Stimulated activated CD4-positive, alpha-beta T cell treated with anti-CD3 and anti-CD28 coated beads, Interleukin-4, amount 100 ng/mL, for 1 hour (primary cell): ENCODE measurements around the gene STK32B.

Experiments used
- DNase-seq: peaks from one replicate; pipeline ENCODE4 v3.0.0-alpha.2; 2020

STK32B gene

GRCh38 chr4:5371415-5372190 lies 320.3 kb downstream of the STK32B start:
- no peak for DNase-seq

DNA sequence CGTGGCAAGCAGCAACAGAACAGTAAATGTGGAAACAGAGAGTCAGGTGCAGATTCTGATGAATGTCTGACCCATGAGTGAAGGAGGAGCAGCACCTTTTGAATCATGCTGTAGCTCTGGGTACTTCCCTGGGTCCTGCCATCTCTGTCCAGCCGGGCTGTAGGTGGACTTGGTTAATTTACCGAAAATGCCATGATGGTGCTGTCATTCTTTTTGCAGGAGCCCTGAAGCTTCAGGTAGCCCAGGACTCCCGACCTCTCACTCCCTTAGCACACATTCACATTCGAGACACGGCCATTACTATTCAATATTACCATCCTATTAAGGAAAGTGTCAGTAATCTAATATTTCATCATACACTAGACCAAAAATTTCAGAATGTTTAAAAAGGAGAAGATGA lies 320.9 kb downstream of the STK32B start:
- no peak for DNase-seq

DNA sequence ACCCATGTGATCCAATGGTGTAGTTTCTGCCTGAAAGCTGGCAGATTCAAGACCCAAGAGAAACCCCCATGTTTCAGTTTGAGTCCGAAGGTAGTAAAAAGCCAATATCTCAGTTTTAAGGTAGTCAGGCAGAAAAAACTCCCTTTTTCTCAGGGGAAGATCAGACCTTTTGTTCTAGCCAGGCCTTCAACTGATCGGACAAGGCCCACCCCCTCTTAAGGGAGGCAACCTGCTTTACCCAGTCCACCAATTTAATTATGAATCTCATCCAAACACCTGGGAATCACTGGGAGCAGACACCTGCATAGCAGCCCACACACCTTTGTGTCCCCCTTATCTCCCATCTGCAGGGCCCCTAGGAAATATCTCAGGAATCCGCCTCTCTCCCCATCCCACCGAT lies 322.0 kb downstream of the STK32B start:
- no peak for DNase-seq

DNA sequence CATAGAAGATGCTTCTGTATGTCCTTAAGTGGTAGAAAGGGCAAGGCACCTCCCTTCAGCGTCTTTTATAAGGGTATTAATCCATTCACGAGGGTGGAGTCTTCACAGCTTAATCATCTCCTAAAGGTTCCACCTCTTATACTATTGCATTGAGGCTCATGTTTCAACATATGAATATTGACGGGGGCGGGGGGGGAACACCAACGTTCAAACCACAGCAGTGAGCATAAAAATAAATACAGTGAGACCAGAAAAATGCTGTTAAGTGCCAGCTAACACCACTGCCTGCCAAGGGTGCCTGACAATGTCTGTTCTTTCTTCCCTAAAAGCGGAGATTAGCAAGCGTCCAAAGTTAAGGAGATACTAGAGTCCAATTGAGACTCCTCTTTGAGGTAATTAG lies 323.3 kb downstream of the STK32B start:
- no peak for DNase-seq

- no peak for DNase-seq
These were observed 323.7 kb downstream of the STK32B start for GRCh38 chr4:5374994-5375393.

GRCh38 chr4:5376015-5376414 lies 324.7 kb downstream of the STK32B start:
- no peak for DNase-seq

DNA sequence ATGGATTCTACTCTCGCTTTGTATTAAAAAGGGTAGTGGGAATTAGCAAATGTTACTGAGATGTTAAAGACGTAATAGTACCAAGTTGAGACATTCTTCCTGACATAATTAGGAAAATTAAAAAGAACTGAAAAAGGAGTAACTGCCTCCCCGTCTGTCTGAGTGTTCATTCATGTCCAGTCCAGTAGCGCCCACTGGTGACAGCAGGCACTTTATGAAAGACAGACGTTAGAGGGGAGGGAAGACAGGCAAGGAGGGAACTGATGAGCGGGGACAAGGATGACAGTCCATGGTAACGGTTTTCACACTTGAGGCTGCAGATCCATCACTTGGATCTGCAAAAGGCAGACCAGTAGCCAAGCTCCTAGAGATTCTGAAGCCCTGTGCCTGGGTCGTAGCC lies 326.7 kb downstream of the STK32B start:
- no peak for DNase-seq

DNA sequence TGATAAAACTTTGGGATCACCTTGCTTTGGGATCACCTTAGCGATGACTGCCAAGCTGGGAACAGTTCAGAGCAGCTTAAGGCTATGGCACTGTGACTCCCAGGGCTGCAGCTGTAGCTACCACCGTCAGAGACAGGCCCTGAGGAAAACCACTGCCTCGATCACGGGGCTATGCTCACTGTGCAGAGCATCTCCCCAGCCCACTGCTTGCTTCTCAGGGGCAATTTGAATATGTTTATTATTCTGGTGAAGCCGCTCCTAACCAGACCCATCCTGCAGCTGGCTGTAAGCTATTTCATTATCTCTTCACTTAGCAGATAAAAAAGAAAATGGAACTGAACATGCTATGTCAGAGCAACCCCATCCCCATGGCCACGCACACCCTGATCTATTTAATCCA lies 328.6 kb downstream of the STK32B start:
- DNase-seq = no peak

- DNase-seq = no peak
These were observed 330.7 kb downstream of the STK32B start for GRCh38 chr4:5381961-5382441.

DNA sequence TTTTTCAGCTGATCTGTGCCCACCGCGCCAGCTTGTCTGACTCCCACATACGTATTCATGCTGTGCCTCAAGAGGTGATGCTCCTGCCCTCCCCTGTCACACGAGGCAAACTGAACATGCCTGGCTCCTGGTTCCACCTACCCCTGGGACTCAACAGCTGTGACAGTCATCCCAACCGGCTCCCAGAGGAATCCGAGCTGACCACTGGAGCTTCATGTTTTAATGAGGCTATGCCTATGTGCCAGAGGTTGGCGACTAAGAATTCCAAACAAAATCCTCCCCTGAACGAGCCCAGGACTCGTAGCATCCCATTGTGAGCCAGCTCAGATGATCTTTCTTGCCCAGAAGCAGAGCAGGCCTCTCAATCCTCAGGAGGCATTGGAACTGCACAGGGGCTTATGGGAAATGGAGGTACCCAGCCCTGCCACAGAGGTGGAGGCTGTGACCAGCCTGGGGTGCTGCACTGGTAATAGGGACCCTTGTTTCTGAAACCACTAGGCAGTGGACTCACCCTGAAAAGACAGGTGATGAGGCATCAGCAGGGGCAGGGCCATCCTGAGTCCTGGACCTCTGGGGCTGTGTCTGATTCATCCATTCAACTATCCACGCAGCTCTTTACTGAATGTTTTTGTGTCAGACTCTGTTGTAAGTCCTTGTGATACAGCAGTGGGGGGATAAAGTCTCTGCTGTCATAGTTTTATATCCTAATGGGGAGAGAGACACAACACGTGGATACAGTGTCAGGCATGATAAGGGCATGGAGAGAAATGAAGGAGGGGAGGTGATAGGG lies 332.1 kb downstream of the STK32B start:
- DNase-seq = no peak

- DNase-seq = no peak
These were observed 334.5 kb downstream of the STK32B start for GRCh38 chr4:5385741-5386311.

GRCh38 chr4:5386921-5387320 lies 335.6 kb downstream of the STK32B start:
- DNase-seq = no peak

GRCh38 chr4:5387457-5387856 lies 336.2 kb downstream of the STK32B start:
- DNase-seq = no peak

DNA sequence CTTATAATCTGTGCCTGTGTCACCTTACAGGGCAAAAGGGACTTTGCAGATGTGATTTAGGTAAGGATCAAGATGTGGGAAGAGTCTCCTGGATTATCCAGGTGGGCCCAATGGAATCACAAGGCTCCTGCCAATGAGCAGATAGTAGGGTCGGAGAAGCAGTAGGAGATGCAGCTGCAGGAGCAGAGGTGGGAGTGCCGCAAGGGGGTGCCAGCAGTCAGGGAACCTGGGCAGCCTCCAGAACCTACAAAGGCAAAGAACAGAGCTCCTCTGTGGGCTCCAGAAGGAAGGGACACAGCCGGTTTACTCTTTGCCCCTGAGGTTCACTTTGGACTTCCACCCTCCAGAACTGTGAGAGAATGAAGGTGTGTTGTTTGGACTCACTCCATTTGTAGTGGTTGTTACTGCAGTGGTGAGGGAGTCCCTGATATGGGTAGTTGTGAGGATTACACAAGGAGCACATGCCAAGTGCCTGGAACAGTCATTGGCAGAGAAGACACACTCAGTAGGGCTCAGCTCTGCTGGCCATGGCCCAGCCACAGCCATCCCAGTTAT lies 338.6 kb downstream of the STK32B start:
- no peak for DNase-seq

DNA sequence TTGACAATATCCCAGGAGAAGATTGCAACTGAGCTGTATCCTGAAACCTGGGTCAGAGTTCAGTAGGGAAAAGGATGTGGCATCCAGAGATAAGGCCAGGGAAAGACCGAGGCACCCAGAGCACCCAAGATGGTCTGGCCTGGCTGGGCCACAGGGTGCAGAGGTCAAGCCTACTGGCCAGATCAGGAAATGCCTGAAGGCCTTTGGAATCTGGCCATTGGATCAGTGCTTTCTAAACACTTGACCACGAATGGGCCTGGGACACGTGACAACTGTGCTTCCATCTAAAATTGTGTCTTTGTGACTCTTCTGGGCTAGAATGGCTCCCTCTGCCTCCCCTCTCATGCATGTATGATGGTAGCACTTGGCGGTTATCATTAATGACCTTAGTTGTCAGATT lies 340.2 kb downstream of the STK32B start:
- DNase-seq = no peak

DNA sequence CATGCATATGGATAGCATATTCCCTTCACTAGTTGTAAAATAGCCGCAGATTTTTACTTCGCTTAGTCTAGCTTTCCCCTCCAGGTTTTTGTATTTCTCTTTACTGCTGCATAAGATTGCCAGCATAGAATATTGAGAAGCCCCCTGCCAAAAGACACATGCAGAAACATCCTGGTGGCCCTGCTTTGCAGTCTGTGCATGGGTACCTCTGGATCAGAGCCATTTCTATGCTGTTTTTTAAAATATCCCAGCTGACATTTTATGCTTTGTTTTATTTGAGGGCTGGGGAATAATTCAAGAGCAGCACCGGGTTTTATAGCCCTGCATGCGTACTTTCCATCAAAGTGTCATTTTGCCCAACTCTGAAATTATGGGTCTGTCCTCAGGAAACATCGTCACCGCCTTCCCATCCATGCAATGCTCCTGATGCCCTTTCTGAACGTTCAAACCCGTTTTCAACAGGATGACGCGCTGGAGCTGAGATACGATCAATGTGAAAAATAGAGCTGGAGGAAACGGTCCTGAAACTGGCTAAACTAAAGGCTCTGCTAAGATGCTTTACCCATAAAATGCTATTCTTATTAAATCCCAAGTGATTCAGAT lies 342.7 kb downstream of the STK32B start:
- no peak for DNase-seq

- no peak for DNase-seq
These were observed 344.5 kb downstream of the STK32B start for GRCh38 chr4:5395781-5396180.

DNA sequence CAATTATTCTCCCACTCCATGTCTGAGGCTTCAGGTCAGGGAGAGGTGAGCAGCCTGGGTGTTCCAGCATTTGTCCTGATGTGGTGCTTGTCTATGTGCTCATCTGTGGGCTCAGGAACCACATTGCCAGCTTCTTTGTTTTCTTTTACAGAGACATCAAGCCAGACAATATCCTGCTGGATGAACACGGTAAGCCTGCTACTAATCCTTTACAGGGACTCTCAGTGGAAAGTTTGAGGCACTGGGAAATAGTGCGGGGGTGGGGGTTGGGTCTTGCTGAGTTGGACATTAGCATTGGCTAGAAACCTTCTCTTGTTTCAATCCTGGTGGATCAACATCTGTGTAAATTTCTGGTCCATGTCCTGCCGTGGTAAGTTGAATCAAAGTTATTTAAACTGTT lies 346.8 kb downstream of the STK32B start:
- no peak for DNase-seq

GRCh38 chr4:5399124-5399523 lies 347.8 kb downstream of the STK32B start:
- no peak for DNase-seq

GRCh38 chr4:5399790-5400421 lies 348.6 kb downstream of the STK32B start:
- no peak for DNase-seq

DNA sequence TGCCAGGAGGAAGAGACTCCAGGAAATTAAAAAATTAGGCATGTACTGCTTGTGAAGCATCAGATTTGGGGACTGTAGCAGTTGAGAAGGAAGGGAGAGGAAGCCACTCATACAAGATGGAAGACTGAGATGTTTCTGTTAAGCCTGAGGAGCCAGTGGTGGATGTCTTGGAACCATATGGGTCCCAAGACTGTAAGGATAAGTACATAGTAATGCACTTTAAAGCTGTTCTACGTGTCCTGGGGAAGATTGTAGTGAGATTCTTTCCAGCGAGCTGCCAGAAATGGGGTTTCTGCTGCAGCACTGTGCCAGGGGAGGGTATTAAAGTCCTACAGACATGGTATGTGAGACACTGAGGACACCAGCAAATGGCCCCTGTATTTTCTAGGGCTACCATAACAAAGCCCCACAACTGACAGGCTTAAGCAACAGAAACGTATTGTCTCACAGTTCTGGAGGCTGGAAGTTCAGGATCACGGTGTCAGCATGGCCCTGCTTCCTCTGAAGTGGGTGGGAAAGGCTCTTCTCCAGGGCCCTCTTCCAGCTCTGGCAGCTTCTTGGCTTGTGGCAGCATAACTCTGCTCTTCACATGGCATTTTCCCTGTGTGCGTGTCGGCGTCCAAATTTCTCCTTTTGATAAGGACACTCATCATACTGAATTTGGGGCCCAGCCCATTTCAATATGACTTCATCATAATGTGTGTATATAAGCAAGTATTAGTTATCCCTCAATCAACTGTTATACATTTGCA lies 352.6 kb downstream of the STK32B start:
- DNase-seq = no peak

DNA sequence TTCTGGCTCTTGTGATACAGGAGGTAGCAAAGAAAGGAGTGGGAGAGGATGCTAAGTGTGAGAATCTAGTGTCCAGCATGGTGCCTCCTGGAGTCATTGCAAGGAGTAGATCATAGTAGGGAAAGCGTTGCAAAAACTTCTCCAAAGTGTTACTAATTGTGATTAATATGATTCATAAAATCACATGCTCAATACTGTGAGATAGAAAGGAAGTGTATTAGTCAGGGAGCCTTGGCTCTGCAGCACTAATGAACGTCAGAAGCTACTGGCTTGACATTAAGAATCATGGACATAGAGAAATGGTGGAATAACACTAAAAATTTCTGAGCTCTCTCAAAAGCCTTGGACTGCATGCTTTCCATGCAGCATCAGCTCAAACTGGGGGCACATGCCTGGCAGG lies 358.0 kb downstream of the STK32B start:
- no peak for DNase-seq
